ENCODE data around the gene TAB2. TPM values are rescaled to one million over a fixed set of nuclear protein-coding genes. Genes with fewer than 3 reads are reported as not detected.
"Not testable (repeated sequence)": the region's sequence is repeated elsewhere in the genome, so short reads cannot be mapped to it uniquely, and the experiment has no call there.

The TAB2 gene
- total RNA-seq, 2 experiments from 2014 or later = 120 to 138 TPM

DNA sequence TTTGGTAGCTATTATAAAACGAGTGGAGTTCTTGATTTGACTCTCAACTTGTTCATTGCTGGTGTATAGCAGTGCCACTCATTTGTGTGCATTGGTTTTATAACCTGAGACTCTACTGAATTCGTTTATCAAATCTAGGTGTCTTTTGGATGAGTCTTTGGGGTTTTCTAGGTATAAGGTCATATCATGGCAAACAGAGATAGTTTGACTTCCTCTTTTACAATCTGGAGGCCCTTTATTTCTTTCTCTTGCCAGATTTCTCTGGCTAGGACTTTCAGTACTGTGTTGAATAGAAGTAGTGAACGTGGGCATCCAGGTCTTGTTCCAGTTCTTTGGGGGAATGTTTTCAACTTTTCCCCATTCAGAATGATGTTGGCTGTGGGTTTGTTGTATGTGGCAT, 121.3 kb downstream of the TAB2 start:
- Mint-ChIP-seq H3K27me3 (no peaks in the 10 kb centered on the region), H3K9me3 (ENCODE audit: low read depth) (no peaks in the 10 kb centered on the region), H3K4me1 (peaks cover 29% of the 10 kb centered on the region), H3K27ac (no peak overlapping the region), H3K4me3 (no peak overlapping the region), H3K36me3 (peaks cover 2% of the 10 kb centered on the region)
- ATAC-seq (no peak), DNase-seq (no peak)
- CTCF ChIA-PET = interaction anchor here (1.0 to 1.6 kb wide), 2 partner anchors 78 to 408 kb away, joined by 3 read pairs; no protein-coding TSS in a partner anchor

DNA sequence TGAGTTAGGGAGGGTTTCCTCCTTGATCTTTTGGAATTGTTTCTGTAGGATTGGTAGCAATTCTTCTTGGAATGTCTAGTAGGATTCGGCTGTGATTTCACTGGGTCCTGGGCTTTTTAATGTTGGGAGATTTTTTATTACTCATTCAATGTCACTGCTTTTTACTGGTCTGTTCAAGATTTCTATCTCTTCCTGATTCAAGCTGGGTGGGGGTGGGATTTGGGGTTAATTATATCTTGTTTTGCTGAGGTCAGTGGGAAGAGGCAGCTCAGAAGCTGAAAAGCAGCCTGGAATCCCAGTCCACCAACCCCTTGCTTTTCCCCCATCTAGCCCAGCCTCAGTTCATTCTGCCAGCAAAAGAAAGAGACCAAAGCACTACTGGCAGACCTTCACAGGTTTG, 122.1 kb downstream of the TAB2 start:
- peaks cover 5% of the 10 kb centered on the region for H3K36me3 Mint-ChIP-seq

GRCh38 chr6:149440735-149441671, 123.5 kb downstream of the TAB2 start:
- CTCF ChIA-PET = interaction anchor here (0.5 to 1.4 kb wide), 3 partner anchors 9 to 415 kb away, joined by 3 to 4 read pairs (median 3); no protein-coding TSS in a partner anchor
- Mint-ChIP-seq H3K4me3 (no peak overlapping the region), H3K4me1 (peaks cover 46% of the 10 kb centered on the region), H3K9me3 (ENCODE audit: low read depth) (no peaks in the 10 kb centered on the region), H3K27me3 (no peaks in the 10 kb centered on the region), H3K36me3 (peaks cover 6% of the 10 kb centered on the region), H3K27ac (no peak overlapping the region)
- DNase-seq = no peak
- ATAC-seq = no peak

More for the DNA sequence above, 122.1 kb downstream of the TAB2 start:
- H3K27me3 Mint-ChIP-seq = no peaks in the 10 kb centered on the region
- CTCF ChIA-PET = interaction anchor here (1.4 to 1.6 kb wide), 2 partner anchors 8 to 409 kb away, joined by 3 to 4 read pairs; no protein-coding TSS in a partner anchor
- ATAC-seq = no peak
- peaks cover 35% of the 10 kb centered on the region for H3K4me1 Mint-ChIP-seq
- no peak for DNase-seq
- H3K27ac Mint-ChIP-seq = no peak overlapping the region
- no peak overlapping the region for H3K4me3 Mint-ChIP-seq
- H3K9me3 Mint-ChIP-seq (ENCODE audit: low read depth) = no peaks in the 10 kb centered on the region

DNA sequence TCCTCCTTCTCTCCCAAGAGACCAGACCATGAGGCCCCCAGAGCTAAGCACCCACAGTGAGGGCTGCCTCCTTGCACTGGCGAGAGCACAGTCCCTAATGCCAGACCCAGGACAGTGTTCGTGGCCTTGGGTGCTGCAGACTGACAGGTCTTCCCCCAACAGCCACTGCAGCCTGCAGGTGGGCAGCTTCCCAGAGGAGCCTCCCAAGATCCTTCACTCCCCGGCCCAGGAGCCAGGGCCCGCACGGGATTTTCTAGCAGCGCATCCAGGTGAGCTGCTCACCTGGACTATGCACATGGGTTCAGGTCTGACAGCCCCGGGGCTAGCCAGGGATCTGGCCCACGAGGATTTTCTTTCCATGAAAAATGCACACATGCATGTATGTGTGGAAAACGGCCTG, 124.2 kb downstream of the TAB2 start:
- no peak for ATAC-seq
- DNase-seq = no peak
- H3K4me1 Mint-ChIP-seq = peaks cover 49% of the 10 kb centered on the region
- H3K27me3 Mint-ChIP-seq = no peaks in the 10 kb centered on the region
- H3K4me3 Mint-ChIP-seq = no peak overlapping the region
- H3K27ac Mint-ChIP-seq = no peak overlapping the region
- peaks cover 6% of the 10 kb centered on the region for H3K36me3 Mint-ChIP-seq
- H3K9me3 Mint-ChIP-seq (ENCODE audit: low read depth) = no peaks in the 10 kb centered on the region
- CTCF ChIA-PET = interaction anchor here (0.5 to 1.2 kb wide), 2 partner anchors 352 to 416 kb away, joined by 3 read pairs; no protein-coding TSS in a partner anchor

- peaks cover 5% of the 10 kb centered on the region for H3K36me3 Mint-ChIP-seq
- H3K27ac Mint-ChIP-seq = no peak overlapping the region
- no peaks in the 10 kb centered on the region for H3K9me3 Mint-ChIP-seq (ENCODE audit: low read depth)
- no peak overlapping the region for H3K4me3 Mint-ChIP-seq
- ATAC-seq (peak; percentile 37), DNase-seq (no peak)
- CTCF ChIA-PET = interaction anchor here (3.2 kb wide), 1 partner anchor 74 kb away, joined by 13 read pairs; no protein-coding TSS in a partner anchor
- no peaks in the 10 kb centered on the region for H3K27me3 Mint-ChIP-seq
- peaks cover 43% of the 10 kb centered on the region for H3K4me1 Mint-ChIP-seq
These were observed 126.1 kb downstream of the TAB2 start for GRCh38 chr6:149443411-149444181.

- not testable (repeated sequence) for DNase-seq; H3K9me3 Mint-ChIP-seq (ENCODE audit: low read depth); H3K36me3 Mint-ChIP-seq; H3K27ac Mint-ChIP-seq; H3K4me3 Mint-ChIP-seq; H3K27me3 Mint-ChIP-seq
- ATAC-seq = peak; percentile 4
- H3K4me1 Mint-ChIP-seq = peaks cover 34% of the 10 kb centered on the region
- CTCF ChIA-PET = interaction anchor here (0.8 to 4.2 kb wide), 3 partner anchors 12 to 418 kb away, joined by 3 to 25 read pairs (median 13); no protein-coding TSS in a partner anchor
These were observed 127.0 kb downstream of the TAB2 start for GRCh38 chr6:149444360-149445094.

DNA sequence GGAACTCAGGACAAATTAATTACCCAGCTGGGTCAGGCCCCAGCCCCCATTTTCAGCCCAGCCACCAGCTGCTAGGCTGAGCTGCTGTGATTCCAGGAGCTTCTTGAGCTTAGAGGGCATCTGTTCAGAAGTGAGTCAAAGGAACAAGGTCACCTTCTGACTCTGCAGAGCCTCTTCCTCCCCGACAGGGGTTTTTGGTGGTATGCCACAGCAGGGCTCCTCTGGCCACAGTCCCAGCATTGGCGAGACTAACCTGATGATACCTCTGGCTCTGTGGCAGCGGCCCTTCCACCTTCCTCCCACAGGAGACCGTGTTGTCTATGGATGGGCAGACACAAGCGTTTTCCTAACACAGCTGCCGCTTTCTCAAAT, 127.6 kb downstream of the TAB2 start:
- ATAC-seq (peak; percentile 75), DNase-seq (peak; percentile 72)
- H3K27me3 Mint-ChIP-seq = no peaks in the 10 kb centered on the region
- H3K27ac Mint-ChIP-seq = peak overlapping the region; percentile 45
- H3K9me3 Mint-ChIP-seq (ENCODE audit: low read depth) = no peaks in the 10 kb centered on the region
- CTCF ChIA-PET = interaction anchor here (0.8 to 4.2 kb wide), 4 partner anchors 13 to 471 kb away, joined by 3 to 25 read pairs (median 8); no protein-coding TSS in a partner anchor
- H3K36me3 Mint-ChIP-seq = peaks cover 10% of the 10 kb centered on the region
- H3K4me1 Mint-ChIP-seq = peaks cover 34% of the 10 kb centered on the region
- no peak overlapping the region for H3K4me3 Mint-ChIP-seq

DNA sequence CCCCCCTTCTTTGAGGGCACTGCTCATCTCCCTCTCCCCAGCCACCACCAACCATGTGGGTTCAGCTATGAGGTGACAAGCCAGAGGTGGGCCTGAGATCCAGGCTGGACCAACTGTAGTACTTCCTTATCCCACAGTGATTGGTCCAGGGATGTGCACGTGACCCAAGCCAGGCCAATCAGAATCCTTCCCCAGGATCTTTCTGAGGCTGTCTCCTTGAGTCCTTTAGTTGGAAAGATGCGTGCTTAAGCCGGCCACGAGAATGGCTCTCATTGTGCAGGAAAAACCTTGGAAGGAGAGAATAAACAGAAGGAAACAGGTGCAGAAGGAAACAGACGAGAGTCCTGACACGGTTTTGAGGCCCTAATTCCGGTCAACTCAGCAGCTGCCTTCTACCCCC, 128.1 kb downstream of the TAB2 start:
- peak; percentile 32 for ATAC-seq
- CTCF ChIA-PET = interaction anchor here (1.2 to 4.2 kb wide), 3 partner anchors 13 to 472 kb away, joined by 3 to 25 read pairs (median 13); no protein-coding TSS in a partner anchor

GRCh38 chr6:149446791-149447376, 129.4 kb downstream of the TAB2 start:
- Mint-ChIP-seq H3K27ac (no peak overlapping the region), H3K36me3 (peaks cover 12% of the 10 kb centered on the region), H3K4me3 (no peak overlapping the region), H3K4me1 (peaks cover 37% of the 10 kb centered on the region), H3K9me3 (ENCODE audit: low read depth) (no peaks in the 10 kb centered on the region), H3K27me3 (no peaks in the 10 kb centered on the region)
- CTCF ChIA-PET = interaction anchor here (3.2 to 4.2 kb wide), 2 partner anchors 14 to 71 kb away, joined by 13 to 25 read pairs; no protein-coding TSS in a partner anchor
- DNase-seq (no peak), ATAC-seq (no peak)

More for the DNA sequence above, 128.1 kb downstream of the TAB2 start:
- DNase-seq = no peak
- no peaks in the 10 kb centered on the region for H3K9me3 Mint-ChIP-seq (ENCODE audit: low read depth)
- no peak overlapping the region for H3K4me3 Mint-ChIP-seq
- H3K27ac Mint-ChIP-seq = no peak overlapping the region
- H3K4me1 Mint-ChIP-seq = peaks cover 36% of the 10 kb centered on the region
- H3K27me3 Mint-ChIP-seq = no peaks in the 10 kb centered on the region
- H3K36me3 Mint-ChIP-seq = peaks cover 10% of the 10 kb centered on the region

DNA sequence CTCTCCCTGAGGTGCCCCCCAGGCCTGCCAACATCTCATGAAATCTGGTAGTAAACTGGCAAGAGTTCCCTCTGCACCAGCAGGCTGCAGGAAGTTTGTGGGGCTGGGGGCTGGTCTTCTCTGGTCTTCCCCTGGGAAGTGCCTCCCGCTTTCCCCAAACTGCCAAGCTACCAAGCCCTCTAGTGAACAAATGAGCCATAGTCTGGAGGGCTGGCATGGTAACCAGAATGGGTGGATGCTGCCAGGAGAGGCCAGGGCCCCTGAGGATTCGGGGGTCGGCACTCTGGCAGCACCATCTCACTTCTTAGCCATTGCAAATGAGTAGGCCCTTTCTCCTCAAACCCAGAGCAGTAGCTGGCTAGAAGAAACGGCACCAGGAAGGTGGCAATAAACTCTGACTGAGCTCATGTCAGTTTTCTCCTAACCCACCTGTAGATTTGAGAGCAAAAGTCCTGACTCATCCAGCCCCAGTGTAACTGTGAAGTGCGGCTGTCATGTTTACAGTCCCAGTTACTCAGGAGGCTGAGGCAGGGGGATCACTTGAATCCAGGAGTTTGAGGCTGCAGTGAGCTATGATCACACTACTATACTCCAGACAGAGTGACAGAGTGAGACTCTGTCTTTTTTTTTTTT, 131.4 kb downstream of the TAB2 start:
- Mint-ChIP-seq H3K27me3 (no peaks in the 10 kb centered on the region), H3K4me1 (peaks cover 33% of the 10 kb centered on the region), H3K4me3 (no peak overlapping the region), H3K27ac (no peak overlapping the region), H3K9me3 (ENCODE audit: low read depth) (no peaks in the 10 kb centered on the region), H3K36me3 (peaks cover 15% of the 10 kb centered on the region)
- DNase-seq (no peak), ATAC-seq (no peak)
- CTCF ChIA-PET = interaction anchor here (0.6 kb wide), 1 partner anchor 17 kb away, joined by 4 read pairs; no protein-coding TSS in a partner anchor

- ATAC-seq (no peak), DNase-seq (no peak)
- Mint-ChIP-seq H3K4me1 (peaks cover 26% of the 10 kb centered on the region), H3K36me3 (peaks cover 11% of the 10 kb centered on the region), H3K27ac (no peak overlapping the region), H3K4me3 (no peak overlapping the region), H3K9me3 (ENCODE audit: low read depth) (no peaks in the 10 kb centered on the region), H3K27me3 (no peaks in the 10 kb centered on the region)
- CTCF ChIA-PET = interaction anchor here (0.9 kb wide), 1 partner anchor 17 kb away, joined by 3 read pairs; no protein-coding TSS in a partner anchor
These were observed 132.5 kb downstream of the TAB2 start for GRCh38 chr6:149449831-149450678.
